ENCODE measurements around the gene PALD1. TPM values are rescaled to one million over a fixed set of nuclear protein-coding genes. Genes with fewer than 3 reads are reported as not detected.
A peak's percentile ranks its signal among the peaks of the same experiment; 100 is the strongest.

Gene PALD1
- total RNA-seq, 3 donors from 2014 or later: 0.90 to 2.6 (median 1.3) TPM

DNA sequence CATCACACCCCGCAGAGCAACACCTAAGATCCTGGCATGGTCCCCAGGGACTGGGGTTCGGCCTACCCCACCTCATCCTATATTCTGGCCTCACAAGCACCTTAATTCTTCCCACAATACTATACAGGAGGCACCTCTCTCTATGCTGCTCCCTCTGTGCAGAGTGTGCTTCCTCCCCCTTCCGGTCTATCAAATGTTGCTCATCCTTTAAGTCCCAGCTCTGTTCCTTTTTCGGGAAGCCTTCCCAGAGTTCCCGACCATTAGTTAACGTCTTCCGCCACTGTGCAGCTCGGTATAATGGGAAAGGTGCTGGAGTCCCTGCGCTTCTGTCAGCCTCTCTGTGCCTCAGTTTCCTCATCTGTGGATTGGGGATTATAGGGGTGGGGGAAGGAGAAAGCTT lies 21.8 kb downstream of the PALD1 start:
- ATAC-seq (no peak), DNase-seq (no peak)
- no peaks in the 10 kb centered on the region for H3K9me3 Mint-ChIP-seq
- peaks cover 2% of the 10 kb centered on the region for H3K4me1 Mint-ChIP-seq (ENCODE audit: low read depth)
- H3K36me3 Mint-ChIP-seq (ENCODE audit: insufficient read depth): no peaks in the 10 kb centered on the region
- H3K27me3 Mint-ChIP-seq (ENCODE audit: low read depth): peaks cover 5% of the 10 kb centered on the region
- H3K4me3 Mint-ChIP-seq: no peak overlapping the region

DNA sequence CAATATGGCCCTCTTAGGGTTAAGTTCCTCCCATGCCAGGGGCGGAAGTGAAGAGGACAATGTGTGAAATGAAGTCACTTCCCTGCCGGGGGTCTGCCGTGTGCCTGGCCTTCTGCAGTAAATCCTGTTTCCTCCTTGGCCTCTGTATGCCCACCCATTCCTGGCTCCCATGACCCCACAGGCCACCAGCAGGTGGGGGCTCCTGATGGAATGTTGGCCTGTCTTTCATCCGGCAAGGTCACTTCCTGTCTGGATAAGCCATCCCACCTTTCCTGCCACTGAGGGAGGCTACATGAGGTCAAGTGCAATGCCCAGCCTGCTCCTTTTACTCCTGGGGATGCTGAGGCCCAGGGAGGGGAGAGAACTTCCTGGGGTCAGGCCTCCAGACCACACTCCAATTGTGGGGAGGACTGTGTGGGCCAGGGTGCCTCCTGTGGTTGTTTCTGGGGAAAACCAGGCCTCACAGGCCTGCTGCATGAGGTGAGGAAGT lies 22.3 kb downstream of the PALD1 start:
- Mint-ChIP-seq H3K9me3 (no peaks in the 10 kb centered on the region), H3K4me1 (ENCODE audit: low read depth) (no peaks in the 10 kb centered on the region), H3K36me3 (ENCODE audit: insufficient read depth) (no peaks in the 10 kb centered on the region), H3K4me3 (no peak overlapping the region), H3K27me3 (ENCODE audit: low read depth) (peaks cover 5% of the 10 kb centered on the region)
- ATAC-seq (no peak), DNase-seq (no peak)

- DNase-seq (no peak), ATAC-seq (no peak)
- H3K36me3 Mint-ChIP-seq (ENCODE audit: insufficient read depth): no peaks in the 10 kb centered on the region
- H3K4me1 Mint-ChIP-seq (ENCODE audit: low read depth): no peaks in the 10 kb centered on the region
- no peaks in the 10 kb centered on the region for H3K27me3 Mint-ChIP-seq (ENCODE audit: low read depth)
- H3K9me3 Mint-ChIP-seq: no peaks in the 10 kb centered on the region
- H3K4me3 Mint-ChIP-seq: no peak overlapping the region
Observed at GRCh38 chr10:70502406-70502805, 23.8 kb downstream of the PALD1 start.

DNA sequence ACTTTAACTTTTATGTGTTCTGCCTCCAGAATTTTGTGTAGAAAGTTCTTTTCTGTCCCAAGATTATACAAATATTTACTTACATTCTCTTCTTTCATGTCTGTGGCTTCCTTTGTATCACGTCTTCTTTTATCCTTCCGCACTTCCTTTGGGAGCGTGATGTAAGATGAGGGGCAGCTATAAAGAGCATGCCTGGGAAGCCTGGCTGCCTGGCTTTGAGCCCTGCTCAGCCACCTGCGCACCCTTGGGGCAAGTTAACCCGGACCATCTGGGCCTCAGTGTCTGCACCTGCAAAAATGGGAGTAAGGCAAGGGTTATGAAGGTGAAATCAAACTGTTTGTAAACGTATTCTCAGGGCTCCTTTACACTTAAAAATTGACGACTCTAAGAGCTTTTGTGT lies 25.2 kb downstream of the PALD1 start:
- no peaks in the 10 kb centered on the region for H3K4me1 Mint-ChIP-seq (ENCODE audit: low read depth)
- no peaks in the 10 kb centered on the region for H3K27me3 Mint-ChIP-seq (ENCODE audit: low read depth)
- H3K9me3 Mint-ChIP-seq: no peaks in the 10 kb centered on the region
- DNase-seq: no peak
- H3K36me3 Mint-ChIP-seq (ENCODE audit: insufficient read depth): no peaks in the 10 kb centered on the region
- ATAC-seq: no peak
- H3K4me3 Mint-ChIP-seq: no peak overlapping the region

- Mint-ChIP-seq H3K4me1 (ENCODE audit: low read depth) (no peaks in the 10 kb centered on the region), H3K9me3 (no peaks in the 10 kb centered on the region), H3K27me3 (ENCODE audit: low read depth) (no peaks in the 10 kb centered on the region), H3K4me3 (no peak overlapping the region), H3K36me3 (ENCODE audit: insufficient read depth) (no peaks in the 10 kb centered on the region)
- ATAC-seq: no peak
- DNase-seq: no peak
Observed at GRCh38 chr10:70504521-70505358, 26.2 kb downstream of the PALD1 start.

GRCh38 chr10:70505908-70506307 lies 27.3 kb downstream of the PALD1 start:
- no peak for DNase-seq
- no peaks in the 10 kb centered on the region for H3K36me3 Mint-ChIP-seq (ENCODE audit: insufficient read depth)
- no peaks in the 10 kb centered on the region for H3K4me1 Mint-ChIP-seq (ENCODE audit: low read depth)
- peaks cover 3% of the 10 kb centered on the region for H3K27me3 Mint-ChIP-seq (ENCODE audit: low read depth)
- no peak for ATAC-seq
- H3K9me3 Mint-ChIP-seq: no peaks in the 10 kb centered on the region
- no peak overlapping the region for H3K4me3 Mint-ChIP-seq

- H3K36me3 Mint-ChIP-seq (ENCODE audit: insufficient read depth): no peaks in the 10 kb centered on the region
- ATAC-seq: no peak
- H3K4me3 Mint-ChIP-seq: no peak overlapping the region
- peaks cover 3% of the 10 kb centered on the region for H3K27me3 Mint-ChIP-seq (ENCODE audit: low read depth)
- DNase-seq: no peak
- no peaks in the 10 kb centered on the region for H3K9me3 Mint-ChIP-seq
- no peaks in the 10 kb centered on the region for H3K4me1 Mint-ChIP-seq (ENCODE audit: low read depth)
Observed at GRCh38 chr10:70507966-70508365, 29.4 kb downstream of the PALD1 start.

DNA sequence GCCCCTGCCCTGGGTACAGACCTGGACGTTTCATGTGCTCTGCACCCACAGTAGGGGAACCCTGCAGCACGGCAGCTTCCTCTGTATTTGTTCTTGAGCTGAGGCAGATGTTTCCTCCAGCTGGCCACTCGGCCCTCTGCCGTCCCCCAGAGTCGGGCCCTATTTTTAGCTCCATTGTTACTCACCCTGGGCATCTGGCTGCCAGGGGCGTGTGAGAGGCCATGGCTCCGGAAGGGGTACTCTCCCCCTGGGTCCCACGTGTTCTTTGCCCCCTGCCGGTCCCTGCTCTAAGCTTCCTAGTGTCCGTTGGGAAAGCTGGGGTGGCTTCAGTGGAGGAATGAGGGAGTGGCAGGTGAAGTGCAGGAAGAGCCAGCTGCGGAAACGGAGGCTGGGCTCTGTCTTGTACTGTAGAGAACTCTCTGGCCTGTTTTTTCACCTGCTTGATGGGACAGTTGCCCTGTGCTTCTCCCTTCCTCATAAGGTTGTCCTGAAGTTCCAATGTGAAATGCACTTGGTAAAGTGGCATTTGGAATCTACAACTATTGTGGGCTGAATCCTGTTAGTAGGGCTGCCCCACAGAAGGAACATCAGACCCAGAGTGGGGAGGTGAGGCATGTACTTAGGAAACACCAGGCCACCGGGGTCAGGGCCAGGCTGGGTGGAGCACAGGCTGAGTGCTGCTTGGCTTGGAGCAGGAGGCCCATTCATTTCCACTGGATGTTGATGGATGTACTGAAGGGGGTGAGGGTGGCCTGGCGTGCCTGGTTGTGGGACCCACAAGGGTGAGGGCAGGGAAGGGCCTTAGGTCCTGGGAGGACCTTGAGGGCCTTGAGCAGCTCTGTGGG lies 30.6 kb downstream of the PALD1 start:
- H3K9me3 Mint-ChIP-seq: no peaks in the 10 kb centered on the region
- ATAC-seq (no peak), DNase-seq (no peak)
- H3K4me3 Mint-ChIP-seq: no peak overlapping the region
- no peaks in the 10 kb centered on the region for H3K4me1 Mint-ChIP-seq (ENCODE audit: low read depth)
- no peaks in the 10 kb centered on the region for H3K36me3 Mint-ChIP-seq (ENCODE audit: insufficient read depth)
- peaks cover 3% of the 10 kb centered on the region for H3K27me3 Mint-ChIP-seq (ENCODE audit: low read depth)

DNA sequence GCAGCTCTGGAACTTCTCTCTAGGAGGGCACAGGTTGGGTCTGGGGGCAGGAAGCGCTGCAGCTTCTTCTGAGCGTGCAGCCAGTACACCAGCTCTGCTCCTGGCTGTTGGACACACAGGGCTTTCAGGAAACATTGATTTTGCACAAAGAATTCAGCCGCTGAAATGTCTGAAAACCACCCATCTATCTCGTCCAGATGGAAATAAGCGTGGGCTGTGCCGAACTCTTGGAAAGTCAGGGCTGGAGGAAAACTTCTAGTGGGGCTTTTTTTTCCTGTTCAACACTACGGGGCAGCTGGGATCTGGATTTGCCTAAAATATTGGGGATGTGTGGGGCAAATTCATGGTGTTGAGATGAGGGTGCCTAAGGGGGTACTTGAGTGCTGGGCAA lies 31.2 kb downstream of the PALD1 start:
- Mint-ChIP-seq H3K9me3 (no peaks in the 10 kb centered on the region), H3K4me1 (ENCODE audit: low read depth) (peaks cover 2% of the 10 kb centered on the region), H3K27me3 (ENCODE audit: low read depth) (peaks cover 3% of the 10 kb centered on the region), H3K36me3 (ENCODE audit: insufficient read depth) (no peaks in the 10 kb centered on the region), H3K4me3 (no peak overlapping the region)
- ATAC-seq: no peak
- DNase-seq: no peak

DNA sequence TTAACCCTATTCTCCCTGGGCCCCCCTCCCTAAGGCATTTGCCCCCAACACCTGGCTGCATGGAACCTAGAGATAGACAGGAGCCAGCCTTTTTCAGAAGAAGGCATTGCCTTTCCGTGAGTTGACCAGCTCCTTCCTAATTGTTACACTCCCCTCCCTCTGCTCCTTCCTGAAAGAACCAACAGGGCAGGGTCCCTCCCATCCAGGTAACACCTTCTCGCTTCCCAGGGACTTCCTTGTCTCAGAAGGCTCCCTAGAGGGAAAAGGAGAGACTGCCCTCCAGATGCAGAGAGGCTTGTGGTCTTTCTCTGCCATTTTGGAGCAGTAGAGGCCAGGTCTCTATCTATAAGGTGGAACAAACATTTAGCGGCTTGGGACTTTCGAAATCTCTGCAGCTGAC lies 31.9 kb downstream of the PALD1 start:
- Mint-ChIP-seq H3K4me1 (ENCODE audit: low read depth) (peaks cover 2% of the 10 kb centered on the region), H3K4me3 (no peak overlapping the region), H3K9me3 (no peaks in the 10 kb centered on the region), H3K36me3 (ENCODE audit: insufficient read depth) (no peaks in the 10 kb centered on the region), H3K27me3 (ENCODE audit: low read depth) (peaks cover 3% of the 10 kb centered on the region)
- DNase-seq (no peak), ATAC-seq (no peak)

GRCh38 chr10:70510904-70511303 lies 32.3 kb downstream of the PALD1 start:
- Mint-ChIP-seq H3K36me3 (ENCODE audit: insufficient read depth) (no peaks in the 10 kb centered on the region), H3K9me3 (no peaks in the 10 kb centered on the region), H3K4me1 (ENCODE audit: low read depth) (peaks cover 2% of the 10 kb centered on the region), H3K27me3 (ENCODE audit: low read depth) (peaks cover 3% of the 10 kb centered on the region), H3K4me3 (no peak overlapping the region)
- ATAC-seq (no peak), DNase-seq (no peak)

GRCh38 chr10:70512149-70512639 lies 33.6 kb downstream of the PALD1 start:
- no peak for ATAC-seq
- Mint-ChIP-seq H3K36me3 (ENCODE audit: insufficient read depth) (no peaks in the 10 kb centered on the region), H3K4me1 (ENCODE audit: low read depth) (peaks cover 2% of the 10 kb centered on the region), H3K4me3 (no peak overlapping the region), H3K9me3 (no peaks in the 10 kb centered on the region), H3K27me3 (ENCODE audit: low read depth) (peaks cover 3% of the 10 kb centered on the region)
- DNase-seq: no peak

GRCh38 chr10:70513848-70514309 lies 35.3 kb downstream of the PALD1 start:
- ATAC-seq: peak; percentile 40 to 78

DNA sequence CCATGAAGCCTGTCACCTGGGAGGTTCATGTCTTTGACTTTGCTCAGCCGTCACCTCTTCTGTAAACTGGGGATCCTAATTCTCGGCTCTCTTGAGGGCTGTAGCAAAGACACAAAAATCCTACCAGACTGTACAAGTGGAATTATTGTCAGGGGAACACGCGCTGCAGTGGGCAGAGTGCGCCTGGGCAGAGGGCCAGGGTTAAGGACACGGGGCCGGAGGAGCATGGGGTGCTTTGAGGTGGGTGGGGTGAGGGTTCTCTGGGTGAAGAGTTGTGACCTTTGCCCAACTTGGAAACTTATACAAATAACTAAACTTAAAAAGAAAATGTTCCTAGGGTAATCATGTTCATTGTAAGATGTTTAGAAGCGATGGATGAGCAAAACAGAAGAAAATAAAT lies 36.0 kb downstream of the PALD1 start:
- no peak overlapping the region for H3K4me3 Mint-ChIP-seq
- no peak for DNase-seq
- ATAC-seq: no peak
- no peaks in the 10 kb centered on the region for H3K36me3 Mint-ChIP-seq (ENCODE audit: insufficient read depth)
- peaks cover 3% of the 10 kb centered on the region for H3K27me3 Mint-ChIP-seq (ENCODE audit: low read depth)
- no peaks in the 10 kb centered on the region for H3K9me3 Mint-ChIP-seq
- peaks cover 2% of the 10 kb centered on the region for H3K4me1 Mint-ChIP-seq (ENCODE audit: low read depth)

More at GRCh38 chr10:70513848-70514309, 35.3 kb downstream of the PALD1 start:
- Mint-ChIP-seq H3K9me3 (no peaks in the 10 kb centered on the region), H3K27me3 (ENCODE audit: low read depth) (peaks cover 3% of the 10 kb centered on the region), H3K4me1 (ENCODE audit: low read depth) (peaks cover 2% of the 10 kb centered on the region), H3K36me3 (ENCODE audit: insufficient read depth) (no peaks in the 10 kb centered on the region), H3K4me3 (no peak overlapping the region)
- no peak for DNase-seq
